GM23338 (cell line): Measurements from ENCODE around the gene RMND5A. TPM values are rescaled to one million over a fixed set of nuclear protein-coding genes. Genes with fewer than 3 reads are reported as not detected.

ENCODE experiments used
- ATAC-seq: fragments of 200-7000 bp; cut with Tn5 transposase; 3 replicates; pipeline ENCODE4 v1.9.1; 2020
- DNase-seq: peaks from one replicate; pipeline ENCODE4 v3.0.0-alpha.2; 2015; ENCODE audit warnings: low spot score
- H2AFZ ChIP-seq: fragments of 200-600 bp; sonication (generic); 2 replicates; pipeline ENCODE4 v1.8.0; 2016; ENCODE audit warnings: antibody characterized with exemption, mild to moderate bottlenecking, moderate library complexity
- H3F3A ChIP-seq: fragments of 200-600 bp; sonication (generic); replicated peaks from 2 replicates; pipeline ENCODE4 v1.8.0; 2017; ENCODE audit warnings: antibody characterized with exemption, mixed run types, low read depth
- H3K27ac ChIP-seq: fragments of 200-600 bp; sonication (generic); 2 replicates; pipeline ENCODE4 v1.6.1; 2016; ENCODE audit warnings: low read depth
- H3K27me3 ChIP-seq: fragments of 200-600 bp; sonication (generic); 2 replicates; pipeline ENCODE4 v1.8.0; 2016; ENCODE audit warnings: mild to moderate bottlenecking, mixed run types, moderate library complexity; ENCODE audit not compliant: insufficient read depth
- H3K36me3 ChIP-seq: fragments of 200-600 bp; sonication (generic); 2 replicates; pipeline ENCODE4 v1.8.0; 2016; ENCODE audit warnings: mild to moderate bottlenecking; ENCODE audit not compliant: insufficient read depth
- H3K4me1 ChIP-seq: fragments of 200-600 bp; sonication (generic); 2 replicates; pipeline ENCODE4 v1.8.0; 2016; ENCODE audit warnings: mild to moderate bottlenecking, moderate library complexity; ENCODE audit not compliant: insufficient read depth
- H3K4me2 ChIP-seq: fragments of 200-600 bp; sonication (generic); 2 replicates; pipeline ENCODE4 v1.7.1; 2017; ENCODE audit warnings: mixed run types
- H3K4me3 ChIP-seq: fragments of 200-600 bp; sonication (generic); 2 replicates; pipeline ENCODE4 v1.6.1; 2016; ENCODE audit warnings: mixed run types
- H3K79me2 ChIP-seq: fragments of 200-600 bp; sonication (generic); replicated peaks from 2 replicates; pipeline ENCODE4 v1.8.0; 2017; ENCODE audit warnings: mild to moderate bottlenecking; ENCODE audit not compliant: insufficient read depth
- H3K9me2 ChIP-seq: fragments of 200-600 bp; sonication (generic); 2 replicates; pipeline ENCODE4 v1.8.0; 2017; ENCODE audit not compliant: insufficient read depth
- H4K20me1 ChIP-seq: fragments of 200-600 bp; sonication (generic); replicated peaks from 2 replicates; pipeline ENCODE4 v1.8.0; 2017; ENCODE audit warnings: mild to moderate bottlenecking; ENCODE audit not compliant: insufficient read depth
- H3K27ac Mint-ChIP-seq: 2 replicates; pipeline ENCODE4 v1.8.0; 2020; ENCODE audit warnings: inconsistent platforms, mild to moderate bottlenecking, moderate library complexity, mixed read lengths
- H3K27me3 Mint-ChIP-seq: 3 replicates; pipeline ENCODE4 v1.8.0; 2022; ENCODE audit warnings: low read depth, mild to moderate bottlenecking, moderate library complexity, mixed read lengths, inconsistent platforms; ENCODE audit not compliant: insufficient read depth, poor library complexity
- H3K36me3 Mint-ChIP-seq: 3 replicates; pipeline ENCODE4 v1.8.0; 2021; ENCODE audit warnings: low read depth, mild to moderate bottlenecking, inconsistent platforms, moderate library complexity, mixed read lengths
- H3K4me1 Mint-ChIP-seq: 3 replicates; pipeline ENCODE4 v1.8.0; 2020; ENCODE audit warnings: mild to moderate bottlenecking, inconsistent platforms, mixed read lengths
- H3K4me3 Mint-ChIP-seq: 3 replicates; pipeline ENCODE4 v1.8.0; 2021; ENCODE audit warnings: moderate library complexity, mild to moderate bottlenecking, inconsistent platforms, mixed read lengths
- H3K9me3 Mint-ChIP-seq: 3 replicates; pipeline ENCODE4 v1.8.0; 2020; ENCODE audit warnings: moderate library complexity, mild to moderate bottlenecking, inconsistent platforms, mixed read lengths
- CREB1 ChIP-seq: fragments of 250-450 bp; sonication (Bioruptor Pico); IDR thresholded peaks from 2 replicates; pipeline ENCODE4 v1.5.0; 2020; ENCODE audit warnings: low read depth, mild to moderate bottlenecking, moderate library complexity
- EZH2 ChIP-seq: fragments of 200-600 bp; sonication (generic); IDR thresholded peaks from one replicate; pipeline ENCODE4 v1.8.0; 2017; ENCODE audit warnings: antibody characterized with exemption, mild to moderate bottlenecking, low read depth; ENCODE audit not compliant: unreplicated experiment
- EZH2phosphoT487 ChIP-seq: fragments of 200-600 bp; sonication (generic); IDR thresholded peaks from one replicate; pipeline ENCODE4 v1.8.1; 2018; ENCODE audit warnings: antibody characterized with exemption; ENCODE audit not compliant: unreplicated experiment
- JUNB ChIP-seq: IDR thresholded peaks from one replicate; pipeline ENCODE4 v1.6.1; 2016; ENCODE audit warnings: antibody characterized with exemption; ENCODE audit not compliant: unreplicated experiment
- NANOG ChIP-seq: IDR thresholded peaks from 2 replicates; pipeline ENCODE4 v1.6.1; 2016; ENCODE audit warnings: antibody characterized with exemption, borderline replicate concordance
- POLR2AphosphoS5 ChIP-seq: IDR thresholded peaks from 2 replicates; pipeline ENCODE4 v1.6.1; 2016; ENCODE audit warnings: antibody characterized with exemption, low read depth
- STAT1 ChIP-seq: IDR thresholded peaks from one replicate; pipeline ENCODE4 v1.6.1; 2016; ENCODE audit warnings: antibody characterized with exemption; ENCODE audit not compliant: unreplicated experiment
- ZNF114 ChIP-seq: fragments of 250-450 bp; sonication (Bioruptor Pico); IDR thresholded peaks from 2 replicates; pipeline ENCODE4 v1.5.0; 2020; ENCODE audit warnings: mild to moderate bottlenecking, moderate library complexity
- ZNF331 ChIP-seq: fragments of 250-450 bp; sonication (Bioruptor Pico); IDR thresholded peaks from 2 replicates; pipeline ENCODE4 v1.5.0; 2020; ENCODE audit warnings: low read depth, mild to moderate bottlenecking, moderate library complexity
- polyA plus RNA-seq: library from polyadenylated mRNA; unstranded; fragments of >200 nt; fragmentation: Nextera tagmentation; extraction: Ambion mirVana; gene quantifications from 2 replicates; pipeline ENCODE4 v1.2.1, GENCODE V29; 2016
- total RNA-seq: library from RNA; depleted of rRNA; stranded (reverse); fragments of >200 nt; shearing (Covaris generic); gene quantifications from 2 replicates; pipeline ENCODE4 v1.2.3, GENCODE V29; 2014
- TF ChIP-seq, protein P1 (sequence below), 2 experiments: fragments of 200-600 bp in 1 of 2; sonication (generic) in 1 of 2; conservative IDR thresholded peaks; 2 replicates each; pipeline versions ENCODE4 v1.5.1 to v1.6.1; 2016 to 2017; ENCODE audit warnings: antibody characterized with exemption in 2 of 2, low read depth in 2 of 2, mild to moderate bottlenecking in 2 of 2, moderate library complexity in 1 of 2
- TF ChIP-seq, protein P2 (sequence below): IDR thresholded peaks from one replicate; pipeline ENCODE4 v1.6.1; 2018; ENCODE audit warnings: antibody characterized with exemption; ENCODE audit not compliant: unreplicated experiment
- TF ChIP-seq, protein P3 (sequence below): IDR thresholded peaks from 2 replicates; pipeline ENCODE4 v1.6.1; 2016; ENCODE audit warnings: antibody characterized with exemption
- TF ChIP-seq, protein P4 (sequence below): fragments of 250-450 bp; sonication (Bioruptor Pico); IDR thresholded peaks from 2 replicates; pipeline ENCODE4 v1.5.0; 2020; ENCODE audit warnings: mild to moderate bottlenecking, moderate library complexity

The RMND5A gene
- total and polyA plus RNA-seq, 2 experiments from 2014 or later: 24.0 to 87.9 TPM

DNA sequence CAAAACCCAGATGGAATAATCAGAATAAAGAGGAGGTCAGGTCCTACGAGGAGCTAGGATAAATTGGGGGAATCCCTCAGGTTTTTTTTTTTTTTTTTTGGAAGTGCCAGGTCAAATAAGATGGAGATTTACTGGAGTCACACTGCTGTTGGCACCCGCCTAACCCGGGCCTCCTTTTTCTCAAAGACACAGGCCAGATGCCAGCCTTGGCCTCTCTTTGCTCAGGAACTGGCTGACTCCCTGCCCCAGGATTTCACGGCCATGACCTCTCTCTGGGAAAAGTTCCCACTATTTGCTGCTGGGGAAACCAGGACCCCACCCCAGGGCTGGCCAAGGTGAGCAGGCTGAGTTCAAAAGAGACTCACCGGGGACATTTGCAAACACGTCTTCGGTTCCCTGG is 68.1 kb downstream of the RMND5A start:
- Histone ChIP-seq H3K9me2 (no peaks in the 10 kb centered on the region), H3K4me1 (0 out of 2 replicates have a peak, but pooled peaks cover 5% of the 10 kb centered on the region), H3K36me3 (no peaks in the 10 kb centered on the region), H3K79me2 (no peaks in the 10 kb centered on the region), H2AFZ (no peak overlapping the region), H3F3A (no peaks in the 10 kb centered on the region), H3K27me3 (peaks cover 65% of the 10 kb centered on the region), H4K20me1 (no peaks in the 10 kb centered on the region), H3K4me2 (no peak overlapping the region), H3K4me3 (no peak overlapping the region; the same call in 1 of the 2 replicates), H3K27ac (no peak overlapping the region)
- Mint-ChIP-seq H3K27me3 (peaks cover 52% of the 10 kb centered on the region), H3K27ac (no peak overlapping the region), H3K4me1 (peaks cover 16% of the 10 kb centered on the region), H3K4me3 (no peak overlapping the region), H3K36me3 (peaks cover 5% of the 10 kb centered on the region; the same call in 1 of the 3 replicates), H3K9me3 (peaks cover 11% of the 10 kb centered on the region; the same call in 2 of the 3 replicates)
- TF ChIP-seq, protein P1, sequence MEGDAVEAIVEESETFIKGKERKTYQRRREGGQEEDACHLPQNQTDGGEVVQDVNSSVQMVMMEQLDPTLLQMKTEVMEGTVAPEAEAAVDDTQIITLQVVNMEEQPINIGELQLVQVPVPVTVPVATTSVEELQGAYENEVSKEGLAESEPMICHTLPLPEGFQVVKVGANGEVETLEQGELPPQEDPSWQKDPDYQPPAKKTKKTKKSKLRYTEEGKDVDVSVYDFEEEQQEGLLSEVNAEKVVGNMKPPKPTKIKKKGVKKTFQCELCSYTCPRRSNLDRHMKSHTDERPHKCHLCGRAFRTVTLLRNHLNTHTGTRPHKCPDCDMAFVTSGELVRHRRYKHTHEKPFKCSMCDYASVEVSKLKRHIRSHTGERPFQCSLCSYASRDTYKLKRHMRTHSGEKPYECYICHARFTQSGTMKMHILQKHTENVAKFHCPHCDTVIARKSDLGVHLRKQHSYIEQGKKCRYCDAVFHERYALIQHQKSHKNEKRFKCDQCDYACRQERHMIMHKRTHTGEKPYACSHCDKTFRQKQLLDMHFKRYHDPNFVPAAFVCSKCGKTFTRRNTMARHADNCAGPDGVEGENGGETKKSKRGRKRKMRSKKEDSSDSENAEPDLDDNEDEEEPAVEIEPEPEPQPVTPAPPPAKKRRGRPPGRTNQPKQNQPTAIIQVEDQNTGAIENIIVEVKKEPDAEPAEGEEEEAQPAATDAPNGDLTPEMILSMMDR (conservative IDR thresholded peaks at IDR 0.05; ENCODE audit: low read depth in 2 of 2): no peak
- TF ChIP-seq NANOG (no peak), ZNF114 (CRISPR knock-in tag) (no peak), JUNB (no peak), CREB1 (CRISPR knock-in tag) (no peak), EZH2phosphoT487 (no peak), EZH2 (no peak), ZNF331 (CRISPR knock-in tag) (no peak), STAT1 (no peak), POLR2AphosphoS5 (no peak)
- TF ChIP-seq, protein P2, sequence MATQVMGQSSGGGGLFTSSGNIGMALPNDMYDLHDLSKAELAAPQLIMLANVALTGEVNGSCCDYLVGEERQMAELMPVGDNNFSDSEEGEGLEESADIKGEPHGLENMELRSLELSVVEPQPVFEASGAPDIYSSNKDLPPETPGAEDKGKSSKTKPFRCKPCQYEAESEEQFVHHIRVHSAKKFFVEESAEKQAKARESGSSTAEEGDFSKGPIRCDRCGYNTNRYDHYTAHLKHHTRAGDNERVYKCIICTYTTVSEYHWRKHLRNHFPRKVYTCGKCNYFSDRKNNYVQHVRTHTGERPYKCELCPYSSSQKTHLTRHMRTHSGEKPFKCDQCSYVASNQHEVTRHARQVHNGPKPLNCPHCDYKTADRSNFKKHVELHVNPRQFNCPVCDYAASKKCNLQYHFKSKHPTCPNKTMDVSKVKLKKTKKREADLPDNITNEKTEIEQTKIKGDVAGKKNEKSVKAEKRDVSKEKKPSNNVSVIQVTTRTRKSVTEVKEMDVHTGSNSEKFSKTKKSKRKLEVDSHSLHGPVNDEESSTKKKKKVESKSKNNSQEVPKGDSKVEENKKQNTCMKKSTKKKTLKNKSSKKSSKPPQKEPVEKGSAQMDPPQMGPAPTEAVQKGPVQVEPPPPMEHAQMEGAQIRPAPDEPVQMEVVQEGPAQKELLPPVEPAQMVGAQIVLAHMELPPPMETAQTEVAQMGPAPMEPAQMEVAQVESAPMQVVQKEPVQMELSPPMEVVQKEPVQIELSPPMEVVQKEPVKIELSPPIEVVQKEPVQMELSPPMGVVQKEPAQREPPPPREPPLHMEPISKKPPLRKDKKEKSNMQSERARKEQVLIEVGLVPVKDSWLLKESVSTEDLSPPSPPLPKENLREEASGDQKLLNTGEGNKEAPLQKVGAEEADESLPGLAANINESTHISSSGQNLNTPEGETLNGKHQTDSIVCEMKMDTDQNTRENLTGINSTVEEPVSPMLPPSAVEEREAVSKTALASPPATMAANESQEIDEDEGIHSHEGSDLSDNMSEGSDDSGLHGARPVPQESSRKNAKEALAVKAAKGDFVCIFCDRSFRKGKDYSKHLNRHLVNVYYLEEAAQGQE: no peak
- TF ChIP-seq, protein P3, sequence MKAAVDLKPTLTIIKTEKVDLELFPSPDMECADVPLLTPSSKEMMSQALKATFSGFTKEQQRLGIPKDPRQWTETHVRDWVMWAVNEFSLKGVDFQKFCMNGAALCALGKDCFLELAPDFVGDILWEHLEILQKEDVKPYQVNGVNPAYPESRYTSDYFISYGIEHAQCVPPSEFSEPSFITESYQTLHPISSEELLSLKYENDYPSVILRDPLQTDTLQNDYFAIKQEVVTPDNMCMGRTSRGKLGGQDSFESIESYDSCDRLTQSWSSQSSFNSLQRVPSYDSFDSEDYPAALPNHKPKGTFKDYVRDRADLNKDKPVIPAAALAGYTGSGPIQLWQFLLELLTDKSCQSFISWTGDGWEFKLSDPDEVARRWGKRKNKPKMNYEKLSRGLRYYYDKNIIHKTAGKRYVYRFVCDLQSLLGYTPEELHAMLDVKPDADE: no peak
- TF ChIP-seq, protein P4, sequence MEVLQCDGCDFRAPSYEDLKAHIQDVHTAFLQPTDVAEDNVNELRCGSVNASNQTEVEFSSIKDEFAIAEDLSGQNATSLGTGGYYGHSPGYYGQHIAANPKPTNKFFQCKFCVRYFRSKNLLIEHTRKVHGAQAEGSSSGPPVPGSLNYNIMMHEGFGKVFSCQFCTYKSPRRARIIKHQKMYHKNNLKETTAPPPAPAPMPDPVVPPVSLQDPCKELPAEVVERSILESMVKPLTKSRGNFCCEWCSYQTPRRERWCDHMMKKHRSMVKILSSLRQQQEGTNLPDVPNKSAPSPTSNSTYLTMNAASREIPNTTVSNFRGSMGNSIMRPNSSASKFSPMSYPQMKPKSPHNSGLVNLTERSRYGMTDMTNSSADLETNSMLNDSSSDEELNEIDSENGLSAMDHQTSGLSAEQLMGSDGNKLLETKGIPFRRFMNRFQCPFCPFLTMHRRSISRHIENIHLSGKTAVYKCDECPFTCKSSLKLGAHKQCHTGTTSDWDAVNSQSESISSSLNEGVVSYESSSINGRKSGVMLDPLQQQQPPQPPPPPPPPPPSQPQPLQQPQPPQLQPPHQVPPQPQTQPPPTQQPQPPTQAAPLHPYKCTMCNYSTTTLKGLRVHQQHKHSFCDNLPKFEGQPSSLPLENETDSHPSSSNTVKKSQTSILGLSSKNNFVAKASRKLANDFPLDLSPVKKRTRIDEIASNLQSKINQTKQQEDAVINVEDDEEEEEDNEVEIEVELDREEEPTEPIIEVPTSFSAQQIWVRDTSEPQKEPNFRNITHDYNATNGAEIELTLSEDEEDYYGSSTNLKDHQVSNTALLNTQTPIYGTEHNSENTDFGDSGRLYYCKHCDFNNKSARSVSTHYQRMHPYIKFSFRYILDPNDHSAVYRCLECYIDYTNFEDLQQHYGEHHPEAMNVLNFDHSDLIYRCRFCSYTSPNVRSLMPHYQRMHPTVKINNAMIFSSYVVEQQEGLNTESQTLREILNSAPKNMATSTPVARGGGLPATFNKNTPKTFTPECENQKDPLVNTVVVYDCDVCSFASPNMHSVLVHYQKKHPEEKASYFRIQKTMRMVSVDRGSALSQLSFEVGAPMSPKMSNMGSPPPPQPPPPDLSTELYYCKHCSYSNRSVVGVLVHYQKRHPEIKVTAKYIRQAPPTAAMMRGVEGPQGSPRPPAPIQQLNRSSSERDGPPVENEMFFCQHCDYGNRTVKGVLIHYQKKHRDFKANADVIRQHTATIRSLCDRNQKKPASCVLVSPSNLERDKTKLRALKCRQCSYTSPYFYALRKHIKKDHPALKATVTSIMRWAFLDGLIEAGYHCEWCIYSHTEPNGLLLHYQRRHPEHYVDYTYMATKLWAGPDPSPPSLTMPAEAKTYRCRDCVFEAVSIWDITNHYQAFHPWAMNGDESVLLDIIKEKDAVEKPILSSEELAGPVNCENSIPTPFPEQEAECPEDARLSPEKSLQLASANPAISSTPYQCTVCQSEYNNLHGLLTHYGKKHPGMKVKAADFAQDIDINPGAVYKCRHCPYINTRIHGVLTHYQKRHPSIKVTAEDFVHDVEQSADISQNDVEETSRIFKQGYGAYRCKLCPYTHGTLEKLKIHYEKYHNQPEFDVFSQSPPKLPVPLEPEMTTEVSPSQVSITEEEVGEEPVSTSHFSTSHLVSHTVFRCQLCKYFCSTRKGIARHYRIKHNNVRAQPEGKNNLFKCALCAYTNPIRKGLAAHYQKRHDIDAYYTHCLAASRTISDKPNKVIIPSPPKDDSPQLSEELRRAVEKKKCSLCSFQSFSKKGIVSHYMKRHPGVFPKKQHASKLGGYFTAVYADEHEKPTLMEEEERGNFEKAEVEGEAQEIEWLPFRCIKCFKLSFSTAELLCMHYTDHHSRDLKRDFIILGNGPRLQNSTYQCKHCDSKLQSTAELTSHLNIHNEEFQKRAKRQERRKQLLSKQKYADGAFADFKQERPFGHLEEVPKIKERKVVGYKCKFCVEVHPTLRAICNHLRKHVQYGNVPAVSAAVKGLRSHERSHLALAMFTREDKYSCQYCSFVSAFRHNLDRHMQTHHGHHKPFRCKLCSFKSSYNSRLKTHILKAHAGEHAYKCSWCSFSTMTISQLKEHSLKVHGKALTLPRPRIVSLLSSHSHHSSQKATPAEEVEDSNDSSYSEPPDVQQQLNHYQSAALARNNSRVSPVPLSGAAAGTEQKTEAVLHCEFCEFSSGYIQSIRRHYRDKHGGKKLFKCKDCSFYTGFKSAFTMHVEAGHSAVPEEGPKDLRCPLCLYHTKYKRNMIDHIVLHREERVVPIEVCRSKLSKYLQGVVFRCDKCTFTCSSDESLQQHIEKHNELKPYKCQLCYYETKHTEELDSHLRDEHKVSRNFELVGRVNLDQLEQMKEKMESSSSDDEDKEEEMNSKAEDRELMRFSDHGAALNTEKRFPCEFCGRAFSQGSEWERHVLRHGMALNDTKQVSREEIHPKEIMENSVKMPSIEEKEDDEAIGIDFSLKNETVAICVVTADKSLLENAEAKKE (CRISPR knock-in tag): no peak
- ATAC-seq (no peak), DNase-seq (no peak)
